Kidney (tissue), 22 donors: ENCODE results near the gene PIEZO2. TPM values are rescaled to one million over a fixed set of nuclear protein-coding genes. Genes with fewer than 3 reads are reported as not detected.
"Not testable (repeated sequence)": the region's sequence is repeated elsewhere in the genome, so short reads cannot be mapped to it uniquely, and the experiment has no call there.

ENCODE experiments used
- DNase-seq, 5 donors: peaks; one replicate each; pipeline ENCODE4 v3.0.0-alpha.2; 2013 to 2020
- FAIRE-seq: peaks from 2 replicates; lab custom pipeline; 2012; peaks lifted over from hg19 to GRCh38; lab: Jason Lieb, UNC
- H3K27ac ChIP-seq, 2 donors: one replicate each; pipeline ENCODE4 v1.7.0; 2013; ENCODE audit warnings: low read depth in 2 of 2, low read length in 2 of 2, inconsistent platforms in 1 of 2
- H3K27me3 ChIP-seq: one replicate; pipeline ENCODE4 v1.7.1; 2013; ENCODE audit warnings: low read length, inconsistent platforms; ENCODE audit not compliant: control insufficient read depth, insufficient read depth
- H3K36me3 ChIP-seq, 3 donors: one replicate each; pipeline versions ENCODE4 v1.7.0 to v1.7.1; 2013; ENCODE audit warnings: low read length in 3 of 3, control low read depth in 1 of 3, inconsistent platforms in 1 of 3; ENCODE audit not compliant: insufficient read depth in 3 of 3, control insufficient read depth in 2 of 3
- H3K4me1 ChIP-seq, 3 donors: one replicate each; pipeline versions ENCODE4 v1.7.0 to v1.7.1; 2013; ENCODE audit warnings: low read length in 3 of 3, inconsistent platforms in 1 of 3, low read depth in 1 of 3; ENCODE audit not compliant: control insufficient read depth in 2 of 3, insufficient read depth in 2 of 3
- H3K4me3 ChIP-seq, 3 donors: one replicate each; pipeline versions ENCODE4 v1.7.0 to v1.8.1; 2013; ENCODE audit warnings: low read length in 3 of 3, control low read depth in 1 of 3, inconsistent platforms in 1 of 3
- H3K9ac ChIP-seq, 3 donors: one replicate each; pipeline versions ENCODE4 v1.7.0 to v1.7.1; 2013; ENCODE audit warnings: low read length in 3 of 3, control low read depth in 1 of 3, inconsistent platforms in 1 of 3
- H3K9me3 ChIP-seq, 3 donors: one replicate each; pipeline versions ENCODE4 v1.7.0 to v1.7.1; 2013; ENCODE audit warnings: low read length in 3 of 3, control low read depth in 1 of 3, inconsistent platforms in 1 of 3; ENCODE audit not compliant: control insufficient read depth in 2 of 3, insufficient read depth in 1 of 3
- intact Hi-C: fragments of 100-400 bp; cut with DNase I; formaldehyde crosslinking; loops from one replicate; pipeline ENCODE4 v1.11.1; 2022
- long read RNA-seq, 10 donors: library from polyadenylated mRNA in 1 of 10; unstranded in 1 of 10; transcript quantifications; one replicate each; pipeline ENCODE4 v2.0.0 and lab custom pipeline, GENCODE V29; 2021 to 2026
- polyA plus RNA-seq: library from polyadenylated mRNA; stranded (reverse); fragments of 350-450 nt; fragmentation: Illumina TruSeq; extraction: RNeasy Lipid Tissue Mini Kit (QIAGEN cat#74804); gene quantifications from one replicate; pipeline ENCODE4 v1.2.3, GENCODE V29; 2014; ENCODE audit warnings: low read depth, low replicate concordance; ENCODE audit not compliant: insufficient read depth
- total RNA-seq: library from RNA; stranded (reverse); fragmentation: NEBNext Ultra II Directional; extraction: Animal tissue kit (Norgen Biotek cat#: 25700); gene quantifications from one replicate; pipeline ENCODE4 v1.2.1, GENCODE V29; 2021
- TF ChIP-seq, protein P1 (sequence below): IDR thresholded peaks from 3 replicates; pipeline ENCODE4 v1.5.1; 2012; ENCODE audit warnings: mild to moderate bottlenecking, moderate library complexity, borderline replicate concordance; ENCODE audit not compliant: insufficient read depth; ENCODE audit errors: extremely low read depth
- donor health status: control.
- donor health status: control.
- donor health status: control.
- donor health status: control.
- donor health status: control.
- donor health status: DM: yes; HTN: yes; CAD: no.
- donor health status: Normal renal cell carcinoma (clear cell type).

PIEZO2 gene
- total RNA-seq (4.1 TPM), polyA plus RNA-seq (1.1 TPM)
- long read RNA-seq, donor 1, partial matches to known transcripts = 0 of 1 reads
- long read RNA-seq, donor 1, other reads (novel, unspliced or antisense) = 0 of 1 reads
- long read RNA-seq, donor 2 = 0 reads
- long read RNA-seq, donor 3 = 0 reads
- long read RNA-seq, donor 4 = 0 reads
- long read RNA-seq, donor 5 = 0 reads
- long read RNA-seq, donor 6 = 0 reads
- long read RNA-seq, donor 7 = 0 reads
- long read RNA-seq, donor 8, partial matches to known transcripts = 0 of 1 reads
- long read RNA-seq, donor 8, other reads (novel, unspliced or antisense) = 0 of 1 reads
- long read RNA-seq, donor 9 = 0 reads
- long read RNA-seq, donor 10 = 0 reads

DNA sequence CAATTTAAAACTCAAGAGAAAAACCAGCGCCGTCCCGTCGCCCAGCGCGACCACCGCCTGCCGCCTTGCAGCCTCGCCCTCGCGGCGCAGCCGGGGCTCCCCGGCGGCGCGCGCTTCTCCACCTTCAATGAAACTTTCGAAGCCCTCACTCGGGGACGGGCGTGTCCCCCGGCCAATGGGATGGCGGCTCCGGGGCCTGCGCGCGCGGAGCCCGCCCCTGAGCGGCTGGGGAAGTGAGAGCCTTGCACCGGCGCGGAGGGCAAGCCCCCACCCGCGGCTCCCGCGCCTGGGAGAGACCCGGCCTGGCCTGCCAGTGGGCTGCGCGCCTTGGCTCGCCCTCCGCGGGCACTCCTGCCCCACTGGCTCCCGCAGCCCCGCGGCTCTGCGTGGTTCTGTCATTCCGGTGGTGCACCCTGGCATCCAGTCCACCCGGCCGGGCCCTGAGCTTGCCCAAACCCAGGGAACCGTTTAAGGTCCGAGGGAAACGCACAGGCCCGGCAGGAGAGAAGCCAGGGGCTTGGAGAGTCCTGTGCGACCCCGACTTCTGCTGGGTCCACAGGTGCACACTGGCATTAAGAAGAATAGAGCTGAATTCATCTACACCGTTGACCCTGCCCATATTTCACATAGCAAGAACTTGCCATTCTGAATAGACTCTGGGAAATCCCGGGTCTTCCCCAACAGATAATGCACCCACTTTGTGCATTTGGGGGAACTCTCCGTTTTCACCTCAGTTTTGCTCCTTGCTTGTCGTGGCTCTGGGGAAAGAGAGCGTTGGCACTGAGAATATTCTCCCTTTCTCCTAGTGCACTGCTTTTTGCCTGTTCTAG lies at the start of gene PIEZO2:
TSS of gene PIEZO2 (minus strand) at position 129 of the 830 bp plus-strand sequence. CDS start 981 bp downstream, outside the sequence.
- no peak within 1 kb of the TSS for H3K9ac ChIP-seq
- H3K27me3 ChIP-seq = peaks cover 24% of the 10 kb centered on the region
- H3K36me3 ChIP-seq = no peaks in the 10 kb centered on the region
- H3K27ac ChIP-seq = no peak within 1 kb of the TSS
- H3K4me3 ChIP-seq = peak within 1 kb of the TSS in 2 of 3 donors; percentile 39
- DNase-seq (peak; percentile 78 to 91 (median 82)), FAIRE-seq (no peak)
- H3K9me3 ChIP-seq = no peaks in the 10 kb centered on the region
- intact Hi-C loops = no loop called here
- peaks cover 0 to 3% (median 0%) of the 10 kb centered on the region in 3 donors for H3K4me1 ChIP-seq
- TF ChIP-seq, protein P1, sequence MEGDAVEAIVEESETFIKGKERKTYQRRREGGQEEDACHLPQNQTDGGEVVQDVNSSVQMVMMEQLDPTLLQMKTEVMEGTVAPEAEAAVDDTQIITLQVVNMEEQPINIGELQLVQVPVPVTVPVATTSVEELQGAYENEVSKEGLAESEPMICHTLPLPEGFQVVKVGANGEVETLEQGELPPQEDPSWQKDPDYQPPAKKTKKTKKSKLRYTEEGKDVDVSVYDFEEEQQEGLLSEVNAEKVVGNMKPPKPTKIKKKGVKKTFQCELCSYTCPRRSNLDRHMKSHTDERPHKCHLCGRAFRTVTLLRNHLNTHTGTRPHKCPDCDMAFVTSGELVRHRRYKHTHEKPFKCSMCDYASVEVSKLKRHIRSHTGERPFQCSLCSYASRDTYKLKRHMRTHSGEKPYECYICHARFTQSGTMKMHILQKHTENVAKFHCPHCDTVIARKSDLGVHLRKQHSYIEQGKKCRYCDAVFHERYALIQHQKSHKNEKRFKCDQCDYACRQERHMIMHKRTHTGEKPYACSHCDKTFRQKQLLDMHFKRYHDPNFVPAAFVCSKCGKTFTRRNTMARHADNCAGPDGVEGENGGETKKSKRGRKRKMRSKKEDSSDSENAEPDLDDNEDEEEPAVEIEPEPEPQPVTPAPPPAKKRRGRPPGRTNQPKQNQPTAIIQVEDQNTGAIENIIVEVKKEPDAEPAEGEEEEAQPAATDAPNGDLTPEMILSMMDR = no peak

GRCh38 chr18:11183637-11184036 lies 34.3 kb upstream of the PIEZO2 start:
- no peaks in the 10 kb centered on the region for H3K4me1 ChIP-seq
- intact Hi-C loops = no loop called here
- no peaks in the 10 kb centered on the region for H3K36me3 ChIP-seq
- H3K9me3 ChIP-seq = no peaks in the 10 kb centered on the region
- no peak overlapping the region for H3K27ac ChIP-seq
- TF ChIP-seq, protein P1 = no peak
- H3K27me3 ChIP-seq = no peaks in the 10 kb centered on the region
- FAIRE-seq (no peak), DNase-seq (no peak)
- H3K9ac ChIP-seq = no peak overlapping the region
- H3K4me3 ChIP-seq = no peak overlapping the region

DNA sequence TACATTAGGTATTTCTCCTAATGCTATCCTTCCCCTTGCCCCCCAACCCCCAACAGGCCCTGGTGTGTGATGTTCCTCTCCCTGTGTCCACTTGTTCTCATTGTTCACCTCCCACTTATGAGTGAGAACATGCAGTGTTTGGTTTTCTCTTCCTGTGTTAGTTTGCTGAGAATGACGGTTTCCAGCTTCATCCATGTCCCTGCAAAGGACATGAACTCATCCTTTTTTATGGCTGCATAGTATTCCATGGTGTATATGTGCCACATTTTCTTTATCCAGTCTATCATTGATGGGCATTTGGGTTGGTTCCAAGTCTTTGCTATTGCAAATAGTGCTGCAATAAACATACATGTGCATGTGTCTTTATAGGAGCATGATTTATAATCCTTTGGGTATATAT lies 32.3 kb upstream of the PIEZO2 start:
- H3K36me3 ChIP-seq, DNase-seq, intact Hi-C loops, H3K9ac ChIP-seq, H3K27me3 ChIP-seq, FAIRE-seq, H3K9me3 ChIP-seq, H3K27ac ChIP-seq, H3K4me3 ChIP-seq, H3K4me1 ChIP-seq: not testable (repeated sequence)

GRCh38 chr18:11179959-11180519 lies 30.7 kb upstream of the PIEZO2 start:
- Histone ChIP-seq H3K36me3 (no peaks in the 10 kb centered on the region), H3K27me3 (no peaks in the 10 kb centered on the region), H3K4me1 (no peaks in the 10 kb centered on the region), H3K9ac (no peak overlapping the region), H3K27ac (no peak overlapping the region), H3K9me3 (no peaks in the 10 kb centered on the region), H3K4me3 (no peak overlapping the region)
- DNase-seq = no peak
- no peak for FAIRE-seq
- intact Hi-C loops = no loop called here
- TF ChIP-seq, protein P1 = no peak
